K562 (cell line): ENCODE measurements around the gene GOLIM4. TPM values are rescaled to one million over a fixed set of nuclear protein-coding genes. Genes with fewer than 3 reads are reported as not detected.
A peak's percentile ranks its signal among the peaks of the same experiment; 100 is the strongest.

Experiments used
- BMI1 ChIP-seq: fragments of 150-350 bp; IDR thresholded peaks from 2 replicates; pipeline ENCODE4 v1.6.1; 2014; ENCODE audit warnings: low read length
- BRF1 ChIP-seq: IDR thresholded peaks from 3 replicates; pipeline ENCODE4 v1.6.1; 2011; ENCODE audit warnings: borderline replicate concordance, mild to moderate bottlenecking; ENCODE audit not compliant: insufficient read length; ENCODE audit errors: extremely low read depth
- CC2D1A ChIP-seq: fragments of 450-650 bp; IDR thresholded peaks from 2 replicates; pipeline ENCODE4 v1.6.1; 2017; ENCODE audit warnings: mild to moderate bottlenecking
- CTCF ChIP-seq, 3 experiments: IDR thresholded peaks in 2 of 3; conservative IDR thresholded peaks in 1 of 3; 2 replicates each; pipeline ENCODE4 v1.5.1; 2011 to 2012; ENCODE audit warnings: low read length in 3 of 3, mild to moderate bottlenecking in 3 of 3, control low read depth in 2 of 3, improper control_type of control experiment in 1 of 3, inconsistent platforms in 1 of 3, low read depth in 1 of 3, mixed read lengths in 1 of 3, moderate library complexity in 1 of 3; ENCODE audit not compliant: insufficient read depth in 2 of 3
- E4F1 ChIP-seq: fragments of 250-450 bp; sonication (Bioruptor Pico); IDR thresholded peaks from 2 replicates; pipeline ENCODE4 v1.5.0; 2021; ENCODE audit warnings: mild to moderate bottlenecking, borderline replicate concordance
- FOXA1 ChIP-seq: fragments of 450-650 bp; IDR thresholded peaks from 2 replicates; pipeline ENCODE4 v1.6.1; 2016; ENCODE audit warnings: mild to moderate bottlenecking, borderline replicate concordance
- HDAC3 ChIP-seq: fragments of 450-650 bp; IDR thresholded peaks from 2 replicates; pipeline ENCODE4 v1.6.1; 2018; ENCODE audit warnings: borderline replicate concordance, mild to moderate bottlenecking, moderate library complexity; ENCODE audit not compliant: partially characterized antibody
- HLTF ChIP-seq: fragments of 450-650 bp; IDR thresholded peaks from 2 replicates; pipeline ENCODE4 v1.6.1; 2016
- HMGN3 ChIP-seq: IDR thresholded peaks from 2 replicates; pipeline ENCODE4 v1.6.1; 2011; ENCODE audit warnings: borderline replicate concordance, low read depth, mild to moderate bottlenecking, mixed read lengths, low read length; ENCODE audit not compliant: insufficient read length; ENCODE audit errors: extremely low read depth
- KDM1A ChIP-seq, 2 experiments: fragments of 450-650 bp; IDR thresholded peaks; 2 replicates each; pipeline ENCODE4 v1.6.1; 2016; ENCODE audit warnings: mild to moderate bottlenecking in 2 of 2
- MBD2 ChIP-seq: sonication (generic); IDR thresholded peaks from 2 replicates; pipeline ENCODE4 v1.6.1; 2016; ENCODE audit warnings: low read depth, borderline replicate concordance
- MECOM ChIP-seq: fragments of 250-450 bp; sonication (Bioruptor Pico); IDR thresholded peaks from 2 replicates; pipeline ENCODE4 v1.8.0; 2022; ENCODE audit warnings: inconsistent platforms
- MEIS2 ChIP-seq: fragments of 450-650 bp; IDR thresholded peaks from 2 replicates; pipeline ENCODE4 v1.6.1; 2014; ENCODE audit warnings: mild to moderate bottlenecking; ENCODE audit not compliant: partially characterized antibody
- RBM15 ChIP-seq: fragments of 200-400 bp; formaldehyde crosslinking; IDR thresholded peaks from 2 replicates; pipeline ENCODE4 v1.6.1; 2018; ENCODE audit warnings: mild to moderate bottlenecking, low read length, moderate library complexity; ENCODE audit not compliant: insufficient read depth
- RBM34 ChIP-seq: fragments of 200-400 bp; formaldehyde crosslinking; IDR thresholded peaks from 2 replicates; pipeline ENCODE4 v1.6.1; 2018; ENCODE audit warnings: low read length, borderline replicate concordance; ENCODE audit not compliant: insufficient read depth
- RCOR1 ChIP-seq, 2 experiments: IDR thresholded peaks; 2 replicates each; pipeline ENCODE4 v1.6.1; 2012; ENCODE audit warnings: low read depth in 2 of 2, low read length in 2 of 2, borderline replicate concordance in 1 of 2, improper control_type of control experiment in 1 of 2
- RFX7 ChIP-seq: fragments of 250-450 bp; sonication (Bioruptor Pico); IDR thresholded peaks from 2 replicates; pipeline ENCODE4 v1.5.1; 2021; ENCODE audit warnings: mild to moderate bottlenecking
- SAFB ChIP-seq: fragments of 200-400 bp; formaldehyde crosslinking; IDR thresholded peaks from 2 replicates; pipeline ENCODE4 v1.6.1; 2017; ENCODE audit warnings: low read depth, low read length, borderline replicate concordance
- TEAD4 ChIP-seq, 2 experiments: sonication (generic) in 1 of 2; formaldehyde crosslinking in 1 of 2; IDR thresholded peaks; 2 replicates each; pipeline versions ENCODE4 v1.6.1 to v1.8.0; 2012 to 2022; ENCODE audit warnings: borderline replicate concordance in 1 of 2, inconsistent platforms in 1 of 2, low read length in 1 of 2, mild to moderate bottlenecking in 1 of 2, missing genetic modification reagents in 1 of 2
- TFAP4 ChIP-seq: sonication (generic); formaldehyde crosslinking; IDR thresholded peaks from 2 replicates; pipeline ENCODE4 v1.8.0; 2022; ENCODE audit warnings: missing genetic modification reagents, mild to moderate bottlenecking, moderate library complexity, borderline replicate concordance
- ZNF146 ChIP-seq: IDR thresholded peaks from one replicate; pipeline ENCODE4 v1.6.1; 2018; ENCODE audit warnings: missing compliant biosample characterization; ENCODE audit not compliant: unreplicated experiment
- ZNF79 ChIP-seq: fragments of 250-450 bp; sonication (Bioruptor Pico); IDR thresholded peaks from 2 replicates; pipeline ENCODE4 v1.4.0; 2020; ENCODE audit warnings: low read depth, mild to moderate bottlenecking, moderate library complexity
- polyA plus RNA-seq, 8 experiments: library from polyadenylated mRNA; depleted of rRNA in 4 of 8; stranded (reverse) in 5 of 8; unstranded in 3 of 8; fragments of >200 nt; fragmentation: Nextera tagmentation in 2 of 8; fragmentation: Illumina TruSeq in 1 of 8; extraction: Ambion mirVana in 2 of 8; extraction: Trizol in 1 of 8; gene quantifications; 2 replicates each; pipeline versions ENCODE4 v1.2.1 to v1.2.3, GENCODE V29; 2011 to 2014; ENCODE audit warnings: inconsistent platforms in 1 of 8, missing spikeins in 1 of 8
- total RNA-seq, 7 experiments: library from RNA; depleted of rRNA in 6 of 7; stranded (reverse); fragments of >200 nt in 6 of 7; fragmentation: Illumina TruSeq in 2 of 7; extraction: Trizol in 2 of 7; gene quantifications; 2 replicates each; pipeline versions ENCODE4 v1.2.1 to v1.2.3, GENCODE V29; 2011 to 2021; ENCODE audit warnings: low replicate concordance in 1 of 7

Gene GOLIM4
- total and polyA plus RNA-seq, 9 of the 15 experiments (the other 6 are each of a cell fraction or from before 2014, with no cell fraction given) = 9.3 to 39.4 (median 31.0) TPM

- TF ChIP-seq TFAP4 (CRISPR knock-in tag) (peak; percentile 68; the same call in 1 of the 2 replicates), MBD2 (no peak), MECOM (CRISPR knock-in tag) (no peak), SAFB (no peak), HMGN3 (no peak), E4F1 (CRISPR knock-in tag) (no peak), HLTF (no peak), RCOR1 (IDR thresholded peaks at IDR 0.05; ENCODE audit: borderline replicate concordance in 1 of 2, low read depth in 2 of 2, low read length in 2 of 2) (0 out of 4 replicates have a peak, but pooled peaks have one; percentile 20 to 70), CC2D1A (no peak), KDM1A (IDR thresholded peaks at IDR 0.05) (peak in 1 of 2 experiments; percentile 69; a peak in 2 of 4 replicates), RBM34 (no peak), CTCF (IDR thresholded peaks at IDR 0.05 in 2 of 3, conservative IDR thresholded peaks at IDR 0.05 in 1 of 3; ENCODE audit: insufficient read depth in 2 of 3, low read depth in 1 of 3, low read length in 3 of 3) (no peak; a peak in 1 of 6 replicates), ZNF146 (CRISPR knock-in tag) (no peak), RBM15 (no peak), BMI1 (no peak), FOXA1 (no peak), MEIS2 (peak; percentile 11), ZNF79 (no peak), HDAC3 (no peak), TEAD4 (IDR thresholded peaks at IDR 0.05; ENCODE audit: low read length) (no peak), TEAD4 (CRISPR knock-in tag; IDR thresholded peaks at IDR 0.05; ENCODE audit: borderline replicate concordance) (no peak), BRF1 (no peak), RFX7 (CRISPR knock-in tag) (no peak)
Measured at GRCh38 chr3:168094580-168094876, 1.2 kb downstream of the GOLIM4 start (continued).
